HCT116 (cell line): ENCODE data around the gene GMDS. TPM values are rescaled to one million over a fixed set of nuclear protein-coding genes. Genes with fewer than 3 reads are reported as not detected.

Experiments
- ATAC-seq: fragments of 200-7000 bp; cut with Tn5 transposase; 2 replicates; pipeline ENCODE4 v1.9.1; 2020; ENCODE audit warnings: mild to moderate bottlenecking, moderate library complexity
- BruUV-seq: library from RNA; stranded (reverse); fragments of 400-500 nt; replicated peaks from 2 replicates; lab custom pipeline; 2021; lab: Mats Ljungman, UMichigan
- CTCF ChIA-PET: fragments of 300-600 bp; sonication (Branson Sonifier 250); formaldehyde crosslinking; loops from one replicate; lab custom pipeline; 2021; ENCODE audit warnings: antibody characterized with exemption; lab: Charles Lee
- POLR2A ChIA-PET: fragments of 300-600, 350-600 bp; sonication (Branson Sonifier 250); formaldehyde crosslinking; loops from one replicate; lab custom pipeline; 2021; ENCODE audit warnings: antibody characterized with exemption; lab: Charles Lee
- RAD21 ChIA-PET, 2 experiments: fragments of 300-600 bp; sonication (Branson Sonifier 250); formaldehyde crosslinking; loops; one replicate each; lab custom pipeline; 2023; ENCODE audit warnings: low total read pairs in 2 of 2; ENCODE audit not compliant: uncharacterized antibody in 2 of 2, unreplicated experiment in 2 of 2, low non-redundant PET in 1 of 2; lab: Charles Lee
- DNase-seq: peaks from one replicate; pipeline ENCODE4 v3.0.0-alpha.2; 2010; ENCODE audit warnings: low read depth, low spot score
- H2AFZ ChIP-seq: fragments of 200-600 bp; shearing (Covaris generic), sonication (generic); 2 replicates; pipeline ENCODE4 v1.6.1; 2017; ENCODE audit warnings: low read depth, mixed run types, mixed read lengths, antibody characterized with exemption, low read length; ENCODE audit not compliant: poor library complexity, severe bottlenecking
- H3K27ac ChIP-seq: 2 replicates; pipeline ENCODE4 v1.5.1; 2012; ENCODE audit warnings: low read depth, low read length
- H3K27me3 ChIP-seq: fragments of 200-600 bp; sonication (generic); 2 replicates; pipeline ENCODE4 v1.6.1; 2016; ENCODE audit warnings: mixed run types, low read length, mixed read lengths; ENCODE audit not compliant: insufficient read depth
- H3K36me3 ChIP-seq, 2 experiments: fragments of 200-500 bp in 1 of 2; fragments of 200-600 bp in 1 of 2; sonication (Bioruptor generic) in 1 of 2; sonication (generic) in 1 of 2; 2 replicates each; pipeline versions ENCODE4 v1.5.1 to v1.6.1; 2014 to 2016; ENCODE audit warnings: low read length in 2 of 2, inconsistent platforms in 1 of 2, mixed read lengths in 1 of 2, mixed run types in 1 of 2; ENCODE audit not compliant: insufficient read depth in 2 of 2, control insufficient read depth in 1 of 2
- H3K4me1 ChIP-seq, 2 experiments: fragments of 200-600 bp in 1 of 2; sonication (generic) in 1 of 2; 2 replicates each; pipeline versions ENCODE4 v1.5.1 to v1.6.1; 2012 to 2017; ENCODE audit warnings: low read length in 2 of 2, inconsistent platforms in 1 of 2, mild to moderate bottlenecking in 1 of 2, mixed read lengths in 1 of 2, mixed run types in 1 of 2, moderate library complexity in 1 of 2; ENCODE audit not compliant: insufficient read depth in 2 of 2, control insufficient read depth in 1 of 2
- H3K4me2 ChIP-seq: fragments of 200-600 bp; sonication (generic); 2 replicates; pipeline ENCODE4 v1.6.1; 2017; ENCODE audit warnings: mixed run types, low read length, mixed read lengths
- H3K4me3 ChIP-seq, 2 experiments: fragments of 200-600 bp in 1 of 2; sonication (generic) in 1 of 2; replicated peaks in 1 of 2; 2 replicates each; pipeline ENCODE4 v1.5.1; 2011 to 2016; ENCODE audit warnings: low read length in 2 of 2, control low read depth in 1 of 2, low read depth in 1 of 2, mild to moderate bottlenecking in 1 of 2, mixed read lengths in 1 of 2, mixed run types in 1 of 2
- H3K79me2 ChIP-seq: fragments of 200-600 bp; sonication (generic); 2 replicates; pipeline ENCODE4 v1.6.1; 2017; ENCODE audit warnings: mild to moderate bottlenecking, mixed run types, low read length, moderate library complexity, mixed read lengths; ENCODE audit not compliant: insufficient read depth
- H3K9ac ChIP-seq: fragments of 200-600 bp; sonication (generic); 2 replicates; pipeline ENCODE4 v1.6.1; 2016; ENCODE audit warnings: low read length, mixed read lengths
- H3K9me2 ChIP-seq: fragments of 200-600 bp; sonication (generic), shearing (Covaris generic); 2 replicates; pipeline ENCODE4 v1.6.1; 2017; ENCODE audit warnings: mixed run types, mild to moderate bottlenecking, moderate library complexity; ENCODE audit not compliant: insufficient read depth
- H3K9me3 ChIP-seq, 2 experiments: fragments of 200-500 bp in 1 of 2; fragments of 200-600 bp in 1 of 2; sonication (Bioruptor generic) in 1 of 2; sonication (generic) in 1 of 2; 2 replicates each; pipeline ENCODE4 v1.6.1; 2014 to 2017; ENCODE audit warnings: low read length in 2 of 2, mixed read lengths in 2 of 2, inconsistent platforms in 1 of 2, low read depth in 1 of 2, mild to moderate bottlenecking in 1 of 2, mixed run types in 1 of 2, moderate library complexity in 1 of 2; ENCODE audit not compliant: control insufficient read depth in 1 of 2, insufficient read depth in 1 of 2
- H4K20me1 ChIP-seq: fragments of 200-600 bp; sonication (generic), shearing (Covaris generic); 2 replicates; pipeline ENCODE4 v1.6.1; 2017; ENCODE audit warnings: mixed run types, mild to moderate bottlenecking, moderate library complexity; ENCODE audit not compliant: insufficient read depth
- CEBPB ChIP-seq: IDR thresholded peaks from 2 replicates; pipeline ENCODE4 v1.6.1; 2012; ENCODE audit warnings: low read depth
- EGR1 ChIP-seq: IDR thresholded peaks from 2 replicates; pipeline ENCODE4 v1.6.1; 2012; ENCODE audit warnings: low read depth
- ELF1 ChIP-seq: IDR thresholded peaks from 2 replicates; pipeline ENCODE4 v1.6.1; 2012; ENCODE audit warnings: low read depth, borderline replicate concordance
- EZH2 ChIP-seq: fragments of 200-600 bp; sonication (generic); IDR thresholded peaks from 2 replicates; pipeline ENCODE4 v1.6.1; 2017; ENCODE audit warnings: antibody characterized with exemption, mixed run types
- JUND ChIP-seq: IDR thresholded peaks from 2 replicates; pipeline ENCODE4 v1.6.1; 2012
- MAX ChIP-seq: IDR thresholded peaks from 2 replicates; pipeline ENCODE4 v1.6.1; 2012
- POLR2A ChIP-seq: IDR thresholded peaks from 2 replicates; pipeline ENCODE4 v1.7.0; 2011; ENCODE audit warnings: borderline replicate concordance; ENCODE audit not compliant: insufficient read depth, insufficient read length; ENCODE audit errors: extremely low read depth
- TCF7L2 ChIP-seq: IDR thresholded peaks from 2 replicates; pipeline ENCODE4 v1.7.0; 2011; ENCODE audit warnings: borderline replicate concordance, inconsistent platforms; ENCODE audit not compliant: insufficient read depth, insufficient read length; ENCODE audit errors: extremely low read depth
- ZFX ChIP-seq: fragments of 450-650 bp; IDR thresholded peaks from 2 replicates; pipeline ENCODE4 v1.6.1; 2017
- ZNF274 ChIP-seq: fragments of 200-500 bp; sonication (Bioruptor generic); IDR thresholded peaks from 2 replicates; pipeline ENCODE4 v1.6.1; 2014; ENCODE audit warnings: mild to moderate bottlenecking, low read depth, low read length, inconsistent platforms
- intact Hi-C: fragments of 100-400 bp; cut with micrococcal nuclease; formaldehyde crosslinking; loops from 2 replicates; pipeline ENCODE4 v1.10.0; 2022
- total RNA-seq: library from RNA; stranded (reverse); gene quantifications from one replicate; pipeline ENCODE4 v1.2.1, GENCODE V29; 2021; ENCODE audit not compliant: unreplicated experiment
- TF ChIP-seq, protein P1 (sequence below): IDR thresholded peaks from 2 replicates; pipeline ENCODE4 v1.6.1; 2011; ENCODE audit warnings: mild to moderate bottlenecking, low read length, moderate library complexity; ENCODE audit not compliant: insufficient replicate concordance; ENCODE audit errors: extremely low read depth

The GMDS gene
- total RNA-seq, 1 experiment from 2014 or later = 34.4 TPM

DNA sequence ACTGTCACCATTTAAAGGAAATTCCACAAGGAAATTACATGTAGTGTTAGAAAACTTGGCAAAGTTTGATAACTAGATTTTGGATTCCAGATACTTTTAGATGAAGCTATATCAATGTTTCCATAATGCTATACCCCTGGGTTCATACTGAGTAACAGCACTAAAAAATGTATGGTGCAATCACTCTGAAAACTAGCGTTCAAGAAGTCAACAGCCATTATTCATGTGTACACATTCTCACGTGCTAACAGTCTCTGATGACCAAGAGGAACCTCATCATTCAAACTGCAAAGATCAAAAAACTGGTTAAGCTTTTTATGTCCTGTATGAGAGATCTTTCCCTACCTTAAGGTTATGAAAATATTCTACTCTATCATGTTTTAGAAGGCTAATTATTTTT lies 197.6 kb downstream of the GMDS start (continued):
- no peak for TF ChIP-seq JUND
- no peak for TF ChIP-seq EZH2
- TF ChIP-seq, protein P1, sequence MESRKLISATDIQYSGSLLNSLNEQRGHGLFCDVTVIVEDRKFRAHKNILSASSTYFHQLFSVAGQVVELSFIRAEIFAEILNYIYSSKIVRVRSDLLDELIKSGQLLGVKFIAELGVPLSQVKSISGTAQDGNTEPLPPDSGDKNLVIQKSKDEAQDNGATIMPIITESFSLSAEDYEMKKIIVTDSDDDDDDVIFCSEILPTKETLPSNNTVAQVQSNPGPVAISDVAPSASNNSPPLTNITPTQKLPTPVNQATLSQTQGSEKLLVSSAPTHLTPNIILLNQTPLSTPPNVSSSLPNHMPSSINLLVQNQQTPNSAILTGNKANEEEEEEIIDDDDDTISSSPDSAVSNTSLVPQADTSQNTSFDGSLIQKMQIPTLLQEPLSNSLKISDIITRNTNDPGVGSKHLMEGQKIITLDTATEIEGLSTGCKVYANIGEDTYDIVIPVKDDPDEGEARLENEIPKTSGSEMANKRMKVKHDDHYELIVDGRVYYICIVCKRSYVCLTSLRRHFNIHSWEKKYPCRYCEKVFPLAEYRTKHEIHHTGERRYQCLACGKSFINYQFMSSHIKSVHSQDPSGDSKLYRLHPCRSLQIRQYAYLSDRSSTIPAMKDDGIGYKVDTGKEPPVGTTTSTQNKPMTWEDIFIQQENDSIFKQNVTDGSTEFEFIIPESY = no peak

DNA sequence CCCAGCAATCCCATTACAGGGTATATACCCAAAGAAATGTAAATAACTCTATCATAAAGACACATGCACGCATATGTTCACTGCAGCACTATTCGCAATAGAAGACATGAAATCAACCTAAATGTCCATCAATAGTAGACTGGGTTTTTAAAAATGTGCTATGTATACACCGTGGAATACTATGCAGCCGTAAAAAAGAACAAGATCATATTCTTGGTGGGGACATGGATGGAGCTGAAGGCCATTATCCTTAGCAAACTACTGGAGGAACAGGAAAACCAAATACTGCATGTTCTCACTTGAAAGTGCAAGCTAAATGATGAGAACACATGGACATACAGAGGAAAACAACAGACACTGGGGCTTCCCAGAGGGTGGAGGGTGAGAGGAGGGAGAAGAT lies 201.2 kb downstream of the GMDS start:
- Histone ChIP-seq H3K4me2 (no peak overlapping the region), H2AFZ (no peak overlapping the region), H3K9ac (no peak overlapping the region), H3K27ac (no peak overlapping the region), H4K20me1 (no peaks in the 10 kb centered on the region), H3K4me1 (no peaks in the 10 kb centered on the region), H3K9me2 (no peaks in the 10 kb centered on the region), H3K27me3 (no peaks in the 10 kb centered on the region), H3K9me3 (no peaks in the 10 kb centered on the region), H3K36me3 (no peaks in the 10 kb centered on the region), H3K79me2 (no peaks in the 10 kb centered on the region), H3K4me3 (no peak overlapping the region)
- RAD21 ChIA-PET = no interaction called here
- CTCF ChIA-PET = no interaction called here
- ATAC-seq (no peak), DNase-seq (no peak)
- TF ChIP-seq CEBPB = no peak
- TF ChIP-seq TCF7L2 = no peak
- no peak for TF ChIP-seq ZNF274
- no peak for TF ChIP-seq ELF1
- TF ChIP-seq EZH2 = no peak
- TF ChIP-seq POLR2A = no peak
- TF ChIP-seq EGR1 = no peak
- no peak for TF ChIP-seq ZFX
- no peak for TF ChIP-seq MAX
- POLR2A ChIA-PET = no interaction called here
- no TSS peak for BruUV-seq
- intact Hi-C loops = no loop called here
